GM10847 (cell line): ENCODE measurements around the gene EXOG.

Experiments
- POLR2A ChIP-seq: IDR thresholded peaks from 2 replicates; pipeline ENCODE4 v1.6.1; 2011; ENCODE audit not compliant: insufficient read length; ENCODE audit errors: extremely low read depth

EXOG gene

DNA sequence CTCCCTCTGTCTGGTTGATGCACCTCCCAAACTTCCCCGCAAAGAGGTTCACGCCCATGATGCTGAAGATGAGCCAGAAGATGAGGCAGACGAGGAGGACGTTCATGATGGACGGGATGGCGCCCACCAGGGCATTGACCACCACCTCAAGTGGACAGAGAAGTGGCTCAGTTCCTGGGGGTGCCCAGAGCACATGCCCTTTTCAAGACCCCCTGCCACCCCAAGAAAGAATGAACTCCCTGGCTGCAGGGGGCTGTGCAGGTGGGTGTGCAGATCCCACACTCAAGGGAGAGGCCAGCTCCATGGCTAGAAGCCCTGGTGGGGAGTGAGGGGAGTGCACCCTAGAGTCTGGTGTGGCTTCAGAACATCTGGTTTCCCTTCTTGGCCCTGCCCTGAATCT, 64.1 kb downstream of the EXOG start:
- no peak for TF ChIP-seq POLR2A

DNA sequence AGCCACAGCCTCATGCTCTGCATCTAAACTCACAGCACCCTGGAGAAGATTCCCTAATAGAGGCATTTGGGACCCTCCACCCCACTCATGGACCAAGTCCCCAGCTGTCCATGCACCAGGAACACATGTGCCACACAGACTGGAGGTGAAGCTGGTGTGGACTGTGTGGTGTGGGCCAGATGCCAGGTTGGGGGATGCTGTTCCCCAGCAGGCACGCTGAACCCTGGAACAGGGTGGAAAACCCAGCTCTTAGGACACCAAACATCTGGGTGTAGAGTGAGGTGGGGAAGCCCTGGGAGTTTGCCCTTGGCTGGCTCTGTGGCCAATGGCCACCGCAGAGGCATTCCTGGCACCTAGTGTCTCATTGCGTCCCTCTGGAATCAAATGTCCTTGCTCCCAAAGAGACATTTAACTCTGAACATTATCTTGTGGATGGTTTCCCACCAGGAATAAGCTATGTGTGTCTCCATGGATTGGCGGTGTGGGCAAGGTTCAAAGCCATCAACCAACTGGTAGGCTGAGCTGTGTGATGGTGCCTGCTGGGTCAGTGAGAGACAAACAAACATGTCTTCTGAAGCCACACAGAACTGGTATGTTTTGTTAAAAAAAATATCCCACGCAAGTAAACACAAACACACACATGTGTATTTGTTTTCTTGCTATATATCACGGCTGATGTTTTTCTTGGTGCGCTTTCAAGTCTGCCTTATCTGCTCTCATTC, 65.0 kb downstream of the EXOG start:
- no peak for TF ChIP-seq POLR2A

DNA sequence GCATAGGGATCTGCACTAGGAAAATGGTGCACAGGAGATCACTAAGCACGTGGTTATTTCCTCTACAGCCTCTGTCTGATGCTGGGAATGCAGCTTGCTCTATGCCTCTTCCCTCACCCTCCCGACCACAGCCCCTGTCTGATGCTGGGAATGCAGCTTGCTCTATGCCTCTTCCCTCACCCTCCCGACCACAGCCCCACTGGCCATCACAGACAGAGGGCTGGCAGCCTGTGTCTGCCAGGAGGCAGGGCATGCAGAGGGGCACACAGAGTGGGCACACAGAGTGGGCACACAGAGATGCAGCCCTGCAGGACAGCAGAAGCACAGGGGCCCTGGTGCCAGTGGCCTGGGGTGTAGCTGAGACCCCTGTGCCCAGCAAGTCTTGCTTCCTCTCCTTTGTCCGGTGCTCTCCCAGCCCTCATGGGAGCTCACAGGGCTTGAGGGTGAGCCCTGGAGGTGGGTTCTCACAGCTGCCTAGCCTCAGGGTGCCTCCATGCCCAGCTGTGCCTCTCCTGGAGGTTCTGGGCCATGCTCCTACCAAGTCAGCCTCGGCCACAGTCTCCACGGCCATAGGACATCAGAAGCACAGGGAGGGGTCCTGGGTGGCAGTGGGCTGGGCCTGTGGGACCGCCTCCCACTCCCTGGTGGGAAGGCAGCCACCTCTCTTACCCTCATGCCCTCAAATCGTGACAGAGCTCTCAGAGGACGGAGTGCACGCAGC, 65.8 kb downstream of the EXOG start:
- TF ChIP-seq POLR2A, result no peak

DNA sequence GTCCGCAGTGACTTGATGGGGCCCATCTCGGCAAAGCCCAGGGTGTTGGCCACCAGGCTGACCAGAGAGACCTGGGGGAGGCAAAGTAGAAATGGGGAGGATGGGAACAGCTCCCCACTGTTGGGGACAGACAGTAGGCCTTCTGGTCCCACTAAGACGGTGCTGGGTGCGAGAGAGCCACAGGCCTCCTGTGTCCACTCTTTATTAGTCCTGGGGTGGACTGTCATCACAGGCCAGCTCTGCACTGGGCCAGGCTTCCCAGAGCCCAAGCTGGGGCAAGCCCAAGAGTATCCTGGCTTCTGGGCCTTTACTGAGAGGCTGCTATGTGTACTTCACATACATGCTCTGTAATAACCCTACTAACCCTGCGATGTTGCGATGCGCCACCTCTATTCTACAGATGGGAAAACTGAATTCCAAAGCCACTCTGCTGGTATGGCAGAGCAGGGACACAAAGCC, 66.4 kb downstream of the EXOG start:
- no peak for TF ChIP-seq POLR2A

DNA sequence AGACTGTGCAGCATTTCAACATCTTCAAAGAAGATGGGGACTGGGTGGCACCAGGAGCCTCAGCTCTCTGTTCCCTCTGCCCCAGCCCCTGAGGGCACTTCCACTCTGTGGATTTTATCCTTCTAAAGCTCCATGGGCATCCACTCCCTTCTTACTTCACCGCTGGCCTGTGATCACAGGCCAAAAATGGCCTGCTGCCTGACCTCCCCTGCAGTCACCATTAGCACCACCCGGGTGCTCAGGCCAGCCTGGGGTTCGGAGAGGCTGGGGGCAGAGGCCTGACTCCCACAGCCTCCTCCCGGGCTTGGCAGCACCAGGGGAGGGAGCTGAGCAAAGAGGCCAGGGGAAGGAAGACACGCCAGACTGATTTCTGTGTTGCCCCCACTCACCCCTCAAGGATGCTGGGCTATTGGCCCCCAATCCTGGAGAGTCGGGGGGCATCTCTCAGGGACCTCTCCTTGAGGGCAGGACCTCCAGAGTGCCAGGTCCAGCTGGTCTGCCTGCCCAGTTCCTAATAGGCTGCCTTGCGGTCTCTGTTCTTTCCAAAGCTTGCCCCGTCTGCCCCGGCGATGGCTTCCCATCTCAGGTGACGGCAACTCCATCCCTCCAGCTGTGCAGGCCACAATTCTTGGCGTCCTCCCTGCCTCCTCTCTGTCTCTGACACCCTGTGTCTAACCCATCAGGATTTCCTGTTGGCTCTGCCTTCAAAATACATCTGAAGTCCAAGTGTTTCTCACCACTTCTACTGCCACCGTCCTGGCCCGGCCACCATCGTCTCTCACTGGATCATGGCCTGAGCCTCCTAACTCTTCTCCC, 67.1 kb downstream of the EXOG start:
- no peak for TF ChIP-seq POLR2A

DNA sequence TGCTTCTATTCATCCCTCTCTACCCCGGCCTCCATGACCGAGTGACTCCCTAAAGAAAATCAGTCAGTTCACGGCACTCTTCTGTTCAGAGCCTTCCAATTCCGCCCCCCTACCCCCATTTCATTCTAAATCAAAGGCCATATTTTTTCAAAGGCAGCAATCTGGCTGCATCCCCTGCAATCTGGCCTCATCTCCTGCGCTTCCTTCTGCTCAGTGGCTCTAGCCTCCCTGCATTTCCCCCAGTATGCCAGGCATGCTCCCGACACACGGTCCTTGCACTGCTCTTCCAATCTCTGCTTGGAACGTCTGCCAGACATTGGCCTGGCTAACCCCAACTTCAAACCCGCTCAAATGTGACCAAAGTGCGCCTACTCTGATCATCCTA, 67.7 kb downstream of the EXOG start:
- no peak for TF ChIP-seq POLR2A

DNA sequence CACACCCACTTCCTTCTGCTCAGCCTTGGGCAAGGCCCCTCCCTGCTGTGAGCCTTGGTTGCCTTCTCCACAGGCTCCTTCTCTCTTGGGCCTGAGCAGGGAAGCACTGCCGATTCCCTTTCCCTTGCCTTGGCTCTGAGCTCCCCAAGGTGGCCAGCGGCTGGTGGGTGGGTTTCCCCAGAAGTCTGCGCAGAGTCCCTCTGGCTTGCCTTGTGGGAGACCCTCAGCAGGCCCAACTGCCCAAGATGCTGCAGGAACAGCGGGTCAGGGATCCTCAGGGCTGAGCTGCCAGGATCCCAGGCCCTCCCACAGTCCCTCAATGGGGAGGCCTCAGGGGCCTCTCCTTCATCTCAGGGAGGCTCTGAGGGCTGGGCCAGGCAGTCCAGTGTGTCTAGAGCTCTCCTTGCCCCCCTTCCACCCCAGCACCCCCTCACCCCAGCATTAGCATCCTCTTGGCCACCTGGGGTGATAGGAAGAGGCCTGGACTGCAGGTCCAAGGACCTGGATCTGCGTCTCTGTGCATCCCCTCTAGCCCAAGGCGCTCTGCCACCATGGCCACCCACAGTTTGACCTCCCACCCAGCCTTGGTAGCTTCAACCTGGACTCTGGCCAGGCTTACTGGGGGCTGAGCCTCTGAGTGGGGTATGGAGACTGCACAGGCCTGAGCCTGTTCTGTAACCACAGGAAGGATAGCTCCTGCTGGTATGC, 68.6 kb downstream of the EXOG start:
- TF ChIP-seq POLR2A, result no peak

DNA sequence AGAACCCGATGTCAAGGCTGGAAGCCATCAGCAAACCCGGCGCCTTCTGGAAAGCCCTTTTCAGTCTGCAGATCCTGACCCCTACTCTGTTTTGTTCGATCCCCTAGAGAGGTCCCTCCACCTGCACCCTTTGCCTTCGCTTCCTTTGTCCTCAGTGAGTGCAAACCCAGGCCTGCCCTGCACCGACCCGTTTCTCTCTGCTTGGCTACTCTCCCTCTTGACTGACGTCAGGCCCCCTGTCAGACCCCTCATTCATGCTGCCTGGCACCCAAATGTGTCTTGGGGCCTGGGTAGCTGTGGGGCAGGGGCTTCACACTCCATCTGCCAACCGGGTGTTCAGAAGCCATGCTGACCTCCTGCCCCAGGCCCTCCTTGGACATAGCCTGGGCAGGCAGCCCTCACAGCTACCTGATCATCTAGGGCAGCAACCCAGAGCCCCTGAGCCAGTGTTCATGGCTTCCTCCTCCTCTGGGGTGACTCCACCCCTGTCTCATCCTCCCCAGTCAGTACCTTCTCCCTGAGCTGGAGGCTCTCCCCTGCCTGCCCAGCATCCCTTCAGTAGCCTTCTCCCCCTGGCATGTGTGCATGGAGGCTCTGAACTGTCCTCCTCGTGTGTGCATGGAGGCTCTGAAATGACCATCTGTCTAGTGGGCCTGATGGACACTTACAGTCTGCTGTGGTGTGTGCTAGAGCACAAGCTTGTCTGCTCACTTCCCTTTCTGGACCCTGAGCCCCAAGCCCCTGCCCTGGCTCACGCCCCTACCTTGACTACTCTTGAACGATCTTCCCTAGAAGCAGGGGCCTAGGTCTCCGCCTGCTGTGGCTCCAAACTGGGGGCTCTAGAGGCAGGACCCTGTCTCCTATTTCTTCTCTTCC, 69.4 kb downstream of the EXOG start:
- TF ChIP-seq POLR2A, result no peak

DNA sequence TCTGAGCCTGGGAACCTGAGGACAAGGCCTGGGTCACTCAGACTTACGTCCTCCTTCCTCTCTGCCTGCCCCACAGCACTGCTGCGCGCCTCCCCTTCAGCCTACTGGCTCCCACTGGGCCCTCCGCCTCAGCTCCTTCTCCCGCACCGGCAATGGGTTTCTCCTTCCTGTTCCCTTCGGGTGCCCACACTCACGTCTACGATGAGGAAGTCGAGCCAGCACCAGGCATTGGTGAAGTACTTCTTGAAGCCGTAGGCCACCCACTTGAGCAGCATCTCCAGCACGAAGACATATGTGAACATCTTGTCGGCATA, 70.0 kb downstream of the EXOG start:
- TF ChIP-seq POLR2A, result no peak

DNA sequence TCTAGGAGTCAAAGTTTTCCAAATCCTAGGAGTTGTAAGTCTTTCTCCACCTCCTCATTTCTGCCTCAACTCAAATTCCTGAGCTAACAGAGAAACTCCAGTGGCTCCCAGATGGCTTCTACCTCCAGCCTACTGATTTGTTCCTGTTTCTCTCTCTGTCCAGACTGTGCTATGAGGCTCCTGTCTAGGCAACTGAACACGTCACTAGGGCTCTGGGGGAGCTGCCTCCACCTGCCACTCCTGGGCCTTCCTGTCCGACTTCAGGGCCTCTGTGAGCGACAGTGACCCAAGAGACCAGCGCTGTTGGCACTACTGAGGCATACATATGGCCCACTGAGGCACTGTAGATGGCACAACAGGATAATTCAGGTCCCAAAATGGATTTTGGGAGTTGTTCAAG, 71.4 kb downstream of the EXOG start:
- no peak for TF ChIP-seq POLR2A

DNA sequence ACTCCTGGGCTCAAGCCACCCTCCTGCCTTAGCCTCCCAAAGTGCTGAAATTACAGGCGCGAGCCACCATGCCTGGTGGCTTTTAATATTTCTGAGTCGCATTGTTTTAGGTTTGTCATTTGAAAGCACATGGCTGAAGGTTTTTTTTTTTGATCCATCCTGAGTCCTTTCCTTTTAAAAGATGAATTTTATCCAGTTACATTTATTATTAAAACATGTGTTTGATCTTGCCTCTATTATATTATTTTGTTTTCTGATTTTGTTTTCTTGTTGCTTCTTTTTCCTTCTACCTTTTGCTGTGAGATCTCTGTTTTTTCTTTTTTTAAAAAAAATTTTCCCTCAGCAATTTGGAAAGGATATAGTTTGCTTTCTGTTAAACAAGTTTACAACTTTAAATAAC, 77.0 kb downstream of the EXOG start:
- TF ChIP-seq POLR2A, result no peak

DNA sequence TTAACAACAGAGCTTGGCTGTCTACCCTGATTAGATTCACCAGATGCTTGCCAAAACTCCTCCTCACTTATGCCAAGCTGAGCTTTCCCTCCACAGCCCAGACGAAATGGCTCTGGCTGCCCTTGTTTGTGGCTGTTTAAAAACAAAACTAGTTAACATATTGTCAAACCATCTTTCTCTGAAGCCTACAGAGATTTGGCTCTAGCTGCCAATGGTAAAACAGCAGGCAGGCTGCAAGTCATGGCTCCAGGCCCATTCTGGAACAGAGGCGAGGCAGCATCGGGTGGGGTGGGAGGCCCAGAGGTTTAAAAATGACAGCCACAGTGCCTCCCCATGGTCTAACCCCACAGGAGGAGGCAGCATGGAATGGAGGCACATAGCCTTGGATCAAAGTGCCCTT, 77.4 kb downstream of the EXOG start:
- no peak for TF ChIP-seq POLR2A

DNA sequence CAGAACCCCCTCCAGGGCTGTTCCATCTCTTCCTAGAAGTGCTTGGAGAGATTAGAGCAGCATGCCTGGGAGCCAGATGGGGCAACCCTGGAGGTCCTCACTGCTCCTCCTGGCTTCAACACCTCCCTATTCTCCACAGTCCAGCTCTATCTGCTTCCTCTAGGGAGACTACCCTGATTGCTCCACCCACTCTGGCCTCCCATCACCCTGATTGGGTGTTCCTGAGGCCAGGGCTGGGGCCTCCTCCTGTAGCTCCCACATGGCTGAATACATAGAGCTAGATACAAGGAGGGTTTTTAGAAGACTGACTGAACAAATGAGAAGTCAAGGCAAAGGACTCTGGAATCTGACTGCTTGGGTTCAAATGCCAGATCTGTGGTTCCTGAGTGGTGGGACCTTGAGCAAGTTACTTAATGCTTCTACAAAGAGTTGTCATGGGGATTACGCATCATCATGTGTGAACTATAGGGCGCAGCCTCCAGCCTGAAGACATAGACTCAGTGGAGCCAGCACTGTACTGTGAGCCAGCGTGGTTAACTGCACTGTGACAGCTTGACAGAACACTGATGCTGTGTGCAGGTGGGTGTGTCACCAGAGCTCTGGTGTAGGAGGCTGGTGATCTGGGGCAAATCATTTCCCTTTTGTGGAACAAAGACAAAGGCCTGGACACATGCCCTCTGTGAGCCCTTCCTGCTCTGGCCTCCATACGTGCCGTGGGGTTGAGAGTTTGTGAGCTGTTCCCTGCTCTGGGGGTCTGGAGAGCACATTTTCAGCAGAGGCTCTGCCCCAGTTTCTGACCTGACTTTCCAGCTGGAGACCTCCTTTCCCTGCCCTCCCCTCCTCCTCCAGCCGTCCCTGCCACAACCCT, 78.5 kb downstream of the EXOG start:
- TF ChIP-seq POLR2A, result no peak
